Measurements from ENCODE around the gene BRI3BP.

DNA sequence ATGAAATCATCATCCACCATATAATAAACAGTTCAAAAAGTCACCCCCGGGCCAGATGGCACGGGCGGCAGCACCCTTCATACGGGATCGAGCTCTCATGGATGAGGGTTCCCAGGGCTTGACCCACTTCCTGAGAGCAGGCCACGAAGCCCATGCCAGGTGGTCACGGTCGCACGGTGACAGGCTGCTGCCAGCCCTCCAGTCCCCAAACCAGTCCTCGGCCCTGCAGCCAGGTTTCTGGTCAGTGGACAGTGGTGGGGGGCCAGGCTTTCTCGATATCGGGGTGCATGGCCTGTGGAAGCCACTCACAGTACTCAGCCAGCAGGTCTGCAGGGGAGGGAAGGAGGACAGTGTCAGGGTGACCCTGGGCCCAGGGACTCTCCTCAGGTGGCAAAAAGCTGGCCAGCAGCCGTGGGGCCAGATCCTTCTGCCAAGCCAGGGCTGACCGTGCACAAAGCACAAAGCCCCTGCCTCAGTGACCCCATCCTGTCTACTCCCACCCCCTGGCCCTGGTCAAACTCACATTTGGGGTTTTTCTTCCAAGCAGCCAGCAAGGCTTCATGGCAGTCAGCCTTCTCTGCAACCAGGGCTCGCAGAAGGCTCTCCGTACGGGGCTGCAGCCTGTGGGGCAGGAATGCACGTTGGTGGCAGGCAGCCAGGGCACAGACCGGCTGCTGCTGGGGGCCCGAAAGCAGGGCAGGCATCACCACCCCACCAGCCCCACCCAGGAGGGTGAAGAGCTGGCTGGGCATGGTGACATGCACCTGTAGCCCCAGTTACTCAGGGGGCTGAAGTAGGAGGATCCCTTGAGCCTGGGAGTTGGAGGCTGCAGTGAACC is 45.7 kb upstream of the BRI3BP start:
- TF ChIP-seq YY1 (IDR thresholded peaks at IDR 0.05; ENCODE audit: insufficient read depth, insufficient read length) (no peak), ZNF274 (IDR thresholded peaks at IDR 0.05; ENCODE audit: low read depth, low read length) (no peak)

Data from NT2/D1 (cell line).